SIG-M5 treated with dmso at 0.1 percent for 504 hours (cell line): ENCODE measurements around the gene DDX46.
"Not testable (repeated sequence)": the region's sequence is repeated elsewhere in the genome, so short reads cannot be mapped to it uniquely, and the experiment has no call there.

Source experiments
- DNase-seq: peaks from one replicate; lab custom pipeline; 2025; ENCODE audit not compliant: unreplicated experiment; lab: John Stamatoyannopoulos, UW

The DDX46 gene

GRCh38 chr5:134844252-134844651 is 85.7 kb downstream of the DDX46 start:
- no peak for DNase-seq

- DNase-seq = no peak
These were observed 86.8 kb downstream of the DDX46 start for GRCh38 chr5:134845335-134845851.

DNA sequence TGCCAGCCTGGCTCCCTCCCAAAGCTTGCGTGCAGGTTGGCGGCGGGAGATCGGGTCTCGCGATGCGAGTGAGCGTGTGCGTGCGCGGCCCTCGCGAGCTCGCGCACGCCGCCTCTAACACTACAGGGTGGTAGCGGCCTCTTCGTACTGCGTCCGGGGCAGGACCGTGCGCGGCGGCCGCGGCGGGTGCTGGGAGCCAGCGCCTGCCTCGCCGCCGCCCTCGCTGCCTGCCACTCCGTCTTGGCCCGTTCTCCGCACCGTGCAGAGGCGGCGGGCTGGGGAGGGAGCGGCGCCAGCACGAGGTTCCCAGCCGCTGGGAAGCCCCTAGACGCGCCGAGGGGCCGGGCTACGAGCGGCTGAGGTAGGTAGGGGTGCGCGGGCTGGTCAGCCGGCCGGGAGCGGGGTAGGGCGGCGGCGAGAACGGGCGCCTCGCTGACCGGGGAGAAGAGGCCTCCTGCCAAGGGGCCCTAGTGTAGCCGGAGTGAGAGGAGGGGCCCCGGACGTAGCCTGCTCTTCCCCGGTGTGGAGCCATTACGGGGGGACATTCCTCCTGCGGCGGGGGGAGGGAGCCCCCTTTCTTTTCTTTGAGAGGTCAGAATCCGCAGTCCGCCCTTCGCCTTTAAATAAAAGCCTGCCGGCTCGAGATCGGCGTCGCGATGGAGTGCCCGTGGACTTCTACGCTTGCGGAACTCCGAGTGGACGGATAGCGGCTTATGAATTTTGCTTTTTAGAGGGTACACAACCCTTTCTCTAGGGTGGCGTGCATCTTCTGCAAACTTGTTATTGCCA is 87.5 kb downstream of the DDX46 start, which contains the start of gene C5orf24:
TSS of gene C5orf24 (plus strand) at position 117 of the 789 bp plus-strand sequence. CDS start 8,933 bp downstream, outside the sequence.
- DNase-seq = peak; percentile 94

- DNase-seq = peak; percentile 55
These were observed 88.0 kb downstream of the DDX46 start for GRCh38 chr5:134846641-134846960.

DNA sequence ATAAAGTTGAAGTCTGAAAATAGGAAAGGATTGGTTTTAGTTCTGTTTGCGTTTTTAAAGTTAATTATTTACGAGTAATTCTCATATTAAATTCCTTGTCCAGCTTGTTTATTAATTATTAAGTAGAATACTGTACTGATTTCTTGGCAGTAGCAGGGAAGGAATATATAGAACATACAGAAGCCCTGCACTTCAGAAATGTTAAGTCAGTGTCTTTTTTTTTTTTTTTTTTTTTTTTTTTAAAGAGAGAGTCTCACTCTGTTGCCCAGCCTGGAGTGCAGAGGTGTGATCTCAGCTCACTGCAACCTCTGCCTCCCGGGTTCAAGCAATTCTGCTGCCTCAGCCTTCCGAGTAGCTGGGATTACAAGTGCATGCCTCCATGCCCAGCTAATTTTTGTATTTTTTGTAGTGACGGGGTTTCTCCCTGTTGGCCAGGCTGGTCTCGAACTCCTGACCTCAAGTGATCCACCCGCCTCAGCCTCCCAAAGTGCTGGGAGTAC is 90.9 kb downstream of the DDX46 start:
- DNase-seq = not testable (repeated sequence)

DNA sequence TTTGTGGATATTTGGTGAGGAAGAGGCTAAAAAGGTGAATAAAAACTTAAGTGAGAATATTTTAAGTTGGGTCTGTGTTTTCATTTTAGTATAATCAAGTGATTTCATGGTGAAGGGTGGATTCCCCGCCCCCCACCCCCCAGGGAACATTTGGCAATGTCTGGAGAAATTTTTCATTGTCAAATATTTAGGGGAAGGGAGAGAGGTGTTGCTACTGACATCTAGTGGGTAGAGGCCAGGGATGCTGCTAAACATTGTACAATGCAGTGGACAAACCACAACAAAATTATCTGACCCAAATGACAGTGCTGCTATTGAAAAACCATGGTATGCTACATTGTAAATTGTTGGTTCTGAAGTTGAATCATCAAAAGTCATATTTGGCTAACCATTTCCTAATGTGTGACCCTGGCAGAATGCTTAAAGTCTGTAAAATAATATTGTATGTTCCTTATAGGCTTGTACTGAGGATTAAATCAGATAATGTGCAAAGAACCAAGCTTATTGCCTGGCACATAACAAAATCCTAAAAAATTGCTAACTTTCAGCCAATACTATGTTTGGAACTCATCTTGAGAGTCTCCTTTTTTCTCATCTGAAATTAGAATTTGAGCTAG is 92.8 kb downstream of the DDX46 start:
- DNase-seq = peak; percentile 54

GRCh38 chr5:134856465-134856864 is 97.9 kb downstream of the DDX46 start:
- DNase-seq = not testable (repeated sequence)

DNA sequence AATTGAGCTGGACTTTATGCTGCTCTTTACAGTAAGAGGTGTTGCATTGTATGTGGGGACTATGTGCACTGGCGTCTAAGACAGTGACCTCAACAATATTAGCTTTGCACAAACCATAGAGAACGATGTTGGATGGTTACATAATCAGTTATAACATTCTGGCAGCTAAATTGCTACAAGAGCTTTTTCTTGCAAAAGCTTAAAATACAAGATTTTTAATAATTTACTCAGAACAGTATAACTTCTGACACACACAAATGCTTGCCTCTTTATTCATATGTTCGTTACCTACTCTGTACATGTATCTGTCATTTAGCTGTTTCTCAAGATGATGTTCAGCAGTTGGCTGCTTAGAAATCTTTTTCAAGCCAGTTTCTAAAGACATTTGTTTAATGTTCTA is 98.8 kb downstream of the DDX46 start:
- DNase-seq = no peak

- no peak for DNase-seq
These were observed 106.1 kb downstream of the DDX46 start for GRCh38 chr5:134864707-134865106.

DNA sequence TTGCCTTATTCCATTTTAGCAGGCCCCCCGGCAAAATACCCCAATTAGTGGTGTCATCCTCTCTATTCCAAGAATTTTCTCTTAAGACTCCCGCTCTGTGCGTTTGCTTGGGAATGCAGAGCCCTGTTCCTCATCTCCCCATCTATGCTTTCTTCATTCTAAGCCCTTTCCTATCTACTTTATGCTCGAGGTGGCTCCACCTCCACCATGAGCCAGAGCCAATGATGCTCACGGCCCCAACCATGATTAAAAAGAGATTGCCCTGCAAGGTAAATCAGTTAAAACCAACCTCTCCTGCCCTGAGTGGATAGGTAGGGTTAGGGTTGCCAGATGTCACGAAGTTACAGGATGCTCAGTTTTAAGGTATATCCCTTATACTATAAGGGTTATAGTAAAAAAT is 114.9 kb downstream of the DDX46 start:
- DNase-seq = no peak

GRCh38 chr5:134873987-134874830 is 115.6 kb downstream of the DDX46 start, which contains the start of gene TXNDC15:
Gene TXNDC15 (plus strand): TSS chr5:134874371. CDS start chr5:134874428, 57 bp downstream.
- peak; percentile 77 for DNase-seq

DNA sequence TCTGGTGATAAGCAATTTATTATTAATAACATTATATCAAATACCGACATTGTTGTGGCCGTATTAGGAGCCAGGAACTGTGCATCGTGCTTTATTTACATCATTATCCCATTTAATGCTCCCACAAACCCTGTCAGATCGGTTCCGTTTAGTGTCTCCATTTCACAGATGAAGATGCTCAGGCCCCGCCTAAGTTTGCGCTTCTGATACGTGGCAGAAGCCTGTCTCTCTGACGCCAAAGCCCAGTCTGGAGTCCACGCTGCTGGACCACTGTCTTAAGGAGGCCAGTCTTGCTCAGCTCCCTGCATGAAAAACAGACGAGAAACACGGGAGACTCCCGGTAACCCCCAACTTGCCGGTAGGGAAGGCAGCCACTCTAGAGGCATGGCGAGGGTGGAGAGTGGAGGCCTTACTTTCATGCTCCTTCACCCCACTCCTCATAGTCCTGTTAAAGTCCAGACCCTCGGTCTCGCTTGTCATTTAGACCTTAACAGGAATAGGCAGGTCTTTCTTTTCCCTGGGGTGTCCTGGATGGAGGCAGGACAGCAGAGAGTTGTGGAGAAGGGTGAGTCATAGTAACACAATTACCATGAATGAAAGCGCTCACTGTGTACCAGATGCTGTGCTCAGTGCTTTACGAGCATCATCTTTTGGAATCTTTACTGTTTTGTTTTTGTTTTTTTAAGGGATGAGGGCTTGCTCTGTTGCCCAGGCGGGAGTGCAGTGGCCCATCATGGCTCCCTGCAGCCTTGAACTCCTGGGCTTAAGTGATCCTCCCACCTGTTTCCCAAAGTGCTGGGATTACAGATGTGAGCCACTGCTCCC is 116.5 kb downstream of the DDX46 start:
- peak; percentile 34 for DNase-seq

DNA sequence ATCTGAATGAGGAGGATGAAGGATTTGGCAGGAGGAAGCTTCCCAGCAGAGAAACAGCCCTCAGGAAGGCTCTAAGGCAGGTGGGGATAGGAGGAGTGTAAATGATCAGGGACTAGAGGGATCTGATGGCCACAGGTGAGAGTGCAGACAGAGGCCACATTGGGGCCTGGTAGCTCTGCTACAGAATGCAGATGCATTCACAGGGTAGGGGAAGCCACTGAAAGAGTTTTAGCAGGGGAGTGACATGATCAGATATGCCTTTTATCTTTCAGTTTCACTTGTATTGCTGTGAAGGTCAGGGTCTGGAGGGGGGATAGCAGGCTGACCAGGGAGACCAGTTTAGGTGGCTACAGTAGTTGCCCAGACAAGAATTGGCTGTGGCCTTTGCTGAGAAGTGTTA is 118.6 kb downstream of the DDX46 start:
- no peak for DNase-seq

- no peak for DNase-seq
These were observed 119.8 kb downstream of the DDX46 start for GRCh38 chr5:134878403-134878802.

DNA sequence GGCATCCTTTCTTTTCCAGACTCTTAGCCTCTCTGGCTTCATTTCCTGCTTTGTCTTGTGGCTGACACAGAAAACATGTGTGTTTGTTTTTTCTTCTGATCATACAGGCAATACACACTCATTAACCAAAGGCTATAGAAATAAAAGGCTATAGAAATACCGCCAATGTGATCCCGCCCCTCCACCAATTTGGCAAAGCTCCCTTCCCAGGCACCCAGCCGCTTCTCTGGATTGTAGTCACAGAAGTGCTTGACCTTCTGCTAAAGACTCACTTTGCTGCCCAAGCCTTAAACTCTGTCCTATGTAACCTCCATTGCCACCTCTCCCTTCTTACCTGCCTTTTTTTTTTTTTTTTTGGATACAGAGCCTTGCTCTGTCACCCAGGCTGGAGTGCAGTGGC is 120.9 kb downstream of the DDX46 start:
- no peak for DNase-seq
